ENCODE results near the gene NELFB.

Gene NELFB

GRCh38 chr9:137279741-137280473 lies 24.8 kb downstream of the NELFB start:
- in situ Hi-C loops (cut with HindIII; ENCODE audit: low sequenced_read_pairs): loop anchor here (5.0 kb wide), 1 partner anchor 137 kb away; no protein-coding TSS in a partner anchor

GRCh38 chr9:137280474-137281344 lies 25.6 kb downstream of the NELFB start:
- in situ Hi-C loops (cut with HindIII; ENCODE audit: low sequenced_read_pairs): loop anchor here (5.0 kb wide), 1 partner anchor 137 kb away; no protein-coding TSS in a partner anchor

- in situ Hi-C loops (cut with HindIII; ENCODE audit: low sequenced_read_pairs): loop anchor here (5.0 kb wide), 1 partner anchor 136 kb away; no protein-coding TSS in a partner anchor
These were observed 26.4 kb downstream of the NELFB start for GRCh38 chr9:137281345-137282116.

- in situ Hi-C loops (cut with HindIII; ENCODE audit: low sequenced_read_pairs): no loop called here
These were observed 31.9 kb downstream of the NELFB start for GRCh38 chr9:137286975-137287383.

- in situ Hi-C loops (cut with HindIII; ENCODE audit: low sequenced_read_pairs): no loop called here
These were observed 38.0 kb downstream of the NELFB start for GRCh38 chr9:137293094-137293481.

GRCh38 chr9:137293482-137294090 lies 38.5 kb downstream of the NELFB start:
- in situ Hi-C loops (cut with HindIII; ENCODE audit: low sequenced_read_pairs): no loop called here

- in situ Hi-C loops (cut with HindIII; ENCODE audit: low sequenced_read_pairs): no loop called here
These were observed 39.1 kb downstream of the NELFB start for GRCh38 chr9:137294091-137294680.

GRCh38 chr9:137294681-137295237 lies 39.6 kb downstream of the NELFB start:
- in situ Hi-C loops (cut with HindIII; ENCODE audit: low sequenced_read_pairs): no loop called here

- in situ Hi-C loops (cut with HindIII; ENCODE audit: low sequenced_read_pairs): no loop called here
These were observed 40.2 kb downstream of the NELFB start for GRCh38 chr9:137295238-137295811.

GRCh38 chr9:137295849-137296669 lies 40.9 kb downstream of the NELFB start:
- in situ Hi-C loops (cut with HindIII; ENCODE audit: low sequenced_read_pairs): no loop called here

GRCh38 chr9:137296670-137297664 lies 41.8 kb downstream of the NELFB start:
- in situ Hi-C loops (cut with HindIII; ENCODE audit: low sequenced_read_pairs): no loop called here

- in situ Hi-C loops (cut with HindIII; ENCODE audit: low sequenced_read_pairs): no loop called here
These were observed 42.8 kb downstream of the NELFB start for GRCh38 chr9:137297966-137298365.

- in situ Hi-C loops (cut with HindIII; ENCODE audit: low sequenced_read_pairs): no loop called here
These were observed 43.5 kb downstream of the NELFB start for GRCh38 chr9:137298401-137299202.

- in situ Hi-C loops (cut with HindIII; ENCODE audit: low sequenced_read_pairs): no loop called here
These were observed 44.1 kb downstream of the NELFB start for GRCh38 chr9:137299203-137299565.

- in situ Hi-C loops (cut with HindIII; ENCODE audit: low sequenced_read_pairs): no loop called here
These were observed 44.8 kb downstream of the NELFB start for GRCh38 chr9:137299938-137300337.

GRCh38 chr9:137300567-137301080 lies 45.5 kb downstream of the NELFB start:
- in situ Hi-C loops (cut with HindIII; ENCODE audit: low sequenced_read_pairs): no loop called here
